Measurements from ENCODE around the gene MZT2B.
"Not testable (repeated sequence)": the region's sequence is repeated elsewhere in the genome, so short reads cannot be mapped to it uniquely, and the experiment has no call there.

The MZT2B gene

GRCh38 chr2:130220505-130220904 is 38.4 kb downstream of the MZT2B start:
- not testable (repeated sequence) for DNase-seq

DNA sequence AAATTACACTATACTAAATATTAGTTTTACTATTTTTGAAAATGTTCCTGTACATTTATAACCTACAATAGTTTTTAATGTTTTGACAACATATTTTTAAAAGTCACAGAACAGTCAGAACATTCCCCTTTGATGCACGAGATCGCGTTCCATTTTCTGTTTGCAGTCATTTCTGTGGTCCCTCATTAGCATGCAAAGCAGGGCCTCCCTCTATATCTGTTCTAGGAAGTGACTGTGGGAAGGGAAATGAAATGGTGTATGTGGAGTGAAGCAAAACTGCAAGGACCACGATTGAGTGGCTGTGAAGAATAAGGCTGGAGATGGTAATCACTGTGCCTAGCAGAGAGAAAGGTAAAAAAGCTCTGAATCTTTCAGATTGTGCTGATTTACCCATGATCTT is 40.5 kb downstream of the MZT2B start:
- DNase-seq, result not testable (repeated sequence)

- not testable (repeated sequence) for DNase-seq
Measured at GRCh38 chr2:130228005-130228404, 45.9 kb downstream of the MZT2B start.

GRCh38 chr2:130228467-130229160 is 46.6 kb downstream of the MZT2B start:
- DNase-seq, result not testable (repeated sequence)

- DNase-seq, result peak; percentile 15
Measured at GRCh38 chr2:130229161-130229510, 47.1 kb downstream of the MZT2B start.

DNA sequence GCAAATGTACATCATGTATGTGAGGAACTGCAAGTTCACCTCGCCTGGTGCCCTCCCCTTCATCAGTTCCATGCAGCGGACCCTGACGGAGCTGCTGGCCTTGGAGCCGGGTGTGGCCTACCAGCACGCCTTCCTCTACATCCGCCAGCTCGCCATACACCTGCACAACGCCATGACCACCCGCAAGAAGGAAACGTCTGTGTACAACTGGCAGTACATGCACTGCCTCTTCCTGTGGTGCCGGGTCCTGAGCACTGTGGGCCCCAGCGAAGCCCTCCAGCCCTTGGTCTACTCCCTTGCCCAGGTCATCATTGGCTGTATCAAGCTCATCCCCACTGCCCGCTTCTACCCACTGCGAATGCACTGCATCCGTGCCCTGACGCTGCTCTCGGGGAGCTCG is 48.3 kb downstream of the MZT2B start:
- DNase-seq, result not testable (repeated sequence)

GRCh38 chr2:130230907-130231306 is 48.8 kb downstream of the MZT2B start:
- not testable (repeated sequence) for DNase-seq

DNA sequence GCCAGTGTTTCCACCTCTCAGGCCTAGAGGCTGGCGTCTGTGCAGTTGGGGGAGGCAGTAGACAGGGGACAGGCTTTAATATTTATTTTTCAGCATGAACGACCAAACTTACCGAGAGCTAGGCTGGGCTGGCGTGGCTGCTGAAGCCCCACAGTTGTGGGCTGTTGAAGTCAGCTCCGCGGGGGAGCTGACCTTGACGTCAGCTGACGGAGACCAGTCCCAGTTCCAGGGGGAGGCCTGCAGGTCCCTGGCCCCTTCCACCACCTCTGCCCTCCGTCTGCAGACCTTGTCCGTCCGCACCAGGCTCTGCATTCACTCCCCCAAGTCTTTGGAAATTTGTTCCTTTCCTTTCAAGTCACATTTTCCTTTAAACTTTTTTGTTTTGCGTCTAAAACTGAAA is 49.6 kb downstream of the MZT2B start:
- no peak for DNase-seq

DNA sequence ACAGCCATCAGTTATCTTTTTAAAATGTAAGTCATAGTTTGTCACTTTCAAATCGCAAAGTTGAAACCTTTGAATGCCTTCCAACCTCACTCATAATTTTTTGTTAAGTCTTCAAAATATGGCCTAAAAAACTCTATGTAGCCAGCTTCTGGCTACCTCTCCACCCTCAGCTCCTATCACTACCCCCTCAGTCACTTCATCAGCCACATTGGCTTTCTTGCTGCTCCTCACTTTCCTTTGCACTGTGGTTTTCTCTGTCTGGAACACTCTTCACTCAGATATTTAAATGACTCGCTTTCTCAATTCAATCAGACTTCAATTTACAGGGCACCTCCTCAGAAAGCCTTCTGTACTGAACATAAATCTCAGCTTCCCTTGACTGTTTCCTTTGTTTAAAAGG is 51.0 kb downstream of the MZT2B start:
- not testable (repeated sequence) for DNase-seq

- DNase-seq, result not testable (repeated sequence)
Measured at GRCh38 chr2:130239581-130239980, 57.5 kb downstream of the MZT2B start.
